H1 (cell line): ENCODE data around the gene IQGAP3. TPM values are rescaled to one million over a fixed set of nuclear protein-coding genes. Genes with fewer than 3 reads are reported as not detected.

Source experiments
- CTCF ChIA-PET: fragments of 300-600 bp; sonication (Branson Sonifier 250); formaldehyde crosslinking; loops from one replicate; lab custom pipeline; 2021; ENCODE audit not compliant: partially characterized antibody; lab: Charles Lee
- POLR2A ChIA-PET: fragments of 300-600 bp; sonication (Branson Sonifier 250); formaldehyde crosslinking; loops from one replicate; lab custom pipeline; 2021; ENCODE audit warnings: inconsistent platforms; ENCODE audit not compliant: partially characterized antibody; lab: Charles Lee
- DNase-seq, 2 experiments: peaks; one replicate each; pipeline versions ENCODE4 v3.0.0 to v3.0.0-alpha.2; 2010 to 2022; ENCODE audit warnings: low spot score in 2 of 2, low read depth in 1 of 2, mixed read lengths in 1 of 2
- FAIRE-seq: peaks from 2 replicates; lab custom pipeline; 2011; peaks lifted over from hg19 to GRCh38; lab: Jason Lieb, UNC
- H2AFZ ChIP-seq: 2 replicates; pipeline ENCODE4 v1.8.1; 2012; ENCODE audit warnings: low read length, inconsistent platforms
- H2AK5ac ChIP-seq: 2 replicates; pipeline ENCODE4 v1.6.1; 2013; ENCODE audit warnings: low read depth, low read length
- H2BK120ac ChIP-seq: replicated peaks from 2 replicates; pipeline ENCODE3; 2013; ENCODE audit warnings: low read depth, low read length, inconsistent platforms
- H2BK12ac ChIP-seq: 2 replicates; pipeline ENCODE4 v1.6.1; 2013; ENCODE audit warnings: low read depth, low read length
- H2BK15ac ChIP-seq: 2 replicates; pipeline ENCODE4 v1.6.1; 2013; ENCODE audit warnings: low read length
- H2BK20ac ChIP-seq: 2 replicates; pipeline ENCODE4 v1.6.1; 2013; ENCODE audit warnings: low read length
- H2BK5ac ChIP-seq: 2 replicates; pipeline ENCODE4 v1.6.1; 2013; ENCODE audit warnings: low read depth, low read length
- H3K14ac ChIP-seq: 2 replicates; pipeline ENCODE4 v1.6.1; 2013; ENCODE audit warnings: inconsistent platforms; ENCODE audit not compliant: insufficient read length
- H3K18ac ChIP-seq: 2 replicates; pipeline ENCODE4 v1.6.1; 2013; ENCODE audit warnings: low read length; ENCODE audit errors: extremely low read depth
- H3K23ac ChIP-seq: 2 replicates; pipeline ENCODE4 v1.6.1; 2013; ENCODE audit warnings: inconsistent platforms; ENCODE audit not compliant: insufficient read length
- H3K23me2 ChIP-seq: 2 replicates; pipeline ENCODE4 v1.6.1; 2013; ENCODE audit warnings: low read depth, low read length
- H3K27ac ChIP-seq: 2 replicates; pipeline ENCODE4 v1.6.1; 2011; ENCODE audit warnings: low read depth, low read length, inconsistent platforms
- H3K27me3 ChIP-seq, 4 experiments: replicated peaks in 1 of 4; 1 replicate in 1 of 4; 2 replicates in 3 of 4; pipeline versions ENCODE4 v1.6.1 to v1.8.1; 2011 to 2013; ENCODE audit warnings: low read length in 3 of 4, mild to moderate bottlenecking in 3 of 4, inconsistent platforms in 2 of 4, mixed read lengths in 2 of 4, moderate library complexity in 1 of 4; ENCODE audit not compliant: control insufficient read depth in 3 of 4, insufficient read depth in 3 of 4; ENCODE audit errors: extremely low read depth in 1 of 4
- H3K36me3 ChIP-seq, 4 experiments: 2 replicates each; pipeline versions ENCODE4 v1.6.1 to v1.8.1; 2011 to 2013; ENCODE audit warnings: mild to moderate bottlenecking in 4 of 4, low read length in 3 of 4, moderate library complexity in 2 of 4, control low read depth in 1 of 4, inconsistent platforms in 1 of 4; ENCODE audit not compliant: insufficient read depth in 4 of 4, control insufficient read depth in 2 of 4
- H3K4ac ChIP-seq: replicated peaks from 2 replicates; pipeline ENCODE3; 2013; ENCODE audit warnings: low read length, low read depth, mixed read lengths, inconsistent platforms; ENCODE audit not compliant: insufficient read length
- H3K4me1 ChIP-seq, 4 experiments: replicated peaks in 1 of 4; 1 replicate in 1 of 4; 2 replicates in 3 of 4; pipeline versions ENCODE4 v1.6.1 to v1.8.1; 2011 to 2013; ENCODE audit warnings: low read length in 3 of 4, inconsistent platforms in 2 of 4, mixed read lengths in 1 of 4; ENCODE audit not compliant: insufficient read depth in 4 of 4, control insufficient read depth in 3 of 4
- H3K4me2 ChIP-seq, 2 experiments: 2 replicates each; pipeline versions ENCODE4 v1.6.1 to v1.8.1; 2011 to 2013; ENCODE audit warnings: low read depth in 2 of 2, low read length in 2 of 2, control low read depth in 1 of 2, inconsistent platforms in 1 of 2, mild to moderate bottlenecking in 1 of 2; ENCODE audit not compliant: insufficient read depth in 1 of 2
- H3K4me3 ChIP-seq, 4 experiments: fragments of 200-600, 300-600 bp in 1 of 4; sonication (generic), shearing (Covaris generic), sonication (Bioruptor Twin) in 1 of 4; 2 replicates each; pipeline versions ENCODE4 v1.5.1 to v1.8.1; 2011 to 2016; ENCODE audit warnings: low read length in 4 of 4, low read depth in 3 of 4, control low read depth in 2 of 4, inconsistent platforms in 2 of 4, mild to moderate bottlenecking in 2 of 4, mixed read lengths in 1 of 4, moderate library complexity in 1 of 4; ENCODE audit not compliant: insufficient read depth in 2 of 4; ENCODE audit errors: extremely low read depth in 1 of 4
- H3K56ac ChIP-seq: replicated peaks from 2 replicates; pipeline ENCODE3; 2013; ENCODE audit warnings: low read depth, mild to moderate bottlenecking, mixed read lengths, low read length, inconsistent platforms; ENCODE audit not compliant: insufficient read length
- H3K79me1 ChIP-seq: 2 replicates; pipeline ENCODE4 v1.6.1; 2013; ENCODE audit warnings: low read depth, low read length, control low read depth
- H3K79me2 ChIP-seq, 2 experiments: 2 replicates each; pipeline versions ENCODE4 v1.6.1 to v1.8.1; 2012 to 2013; ENCODE audit warnings: low read length in 2 of 2, mild to moderate bottlenecking in 2 of 2, inconsistent platforms in 1 of 2; ENCODE audit not compliant: insufficient read depth in 2 of 2, control insufficient read depth in 1 of 2
- H3K9ac ChIP-seq, 4 experiments: replicated peaks in 1 of 4; 1 replicate in 1 of 4; 2 replicates in 3 of 4; pipeline versions ENCODE4 v1.6.1 to v1.8.1; 2011 to 2013; ENCODE audit warnings: low read depth in 3 of 4, low read length in 3 of 4, control low read depth in 2 of 4, mild to moderate bottlenecking in 2 of 4, moderate library complexity in 2 of 4, inconsistent platforms in 1 of 4; ENCODE audit errors: extremely low read depth in 1 of 4
- H3K9me3 ChIP-seq, 2 experiments: 2 replicates each; pipeline versions ENCODE4 v1.6.1 to v1.8.1; 2012 to 2013; ENCODE audit warnings: mild to moderate bottlenecking in 2 of 2, moderate library complexity in 2 of 2, control low read depth in 1 of 2, inconsistent platforms in 1 of 2, low read depth in 1 of 2, low read length in 1 of 2, mixed read lengths in 1 of 2; ENCODE audit not compliant: insufficient read depth in 2 of 2
- H4K20me1 ChIP-seq, 2 experiments: replicated peaks in 1 of 2; 2 replicates each; pipeline versions ENCODE3 to v1.8.1; 2011 to 2013; ENCODE audit warnings: inconsistent platforms in 2 of 2, low read length in 2 of 2, mild to moderate bottlenecking in 1 of 2; ENCODE audit not compliant: insufficient read depth in 2 of 2, control insufficient read depth in 1 of 2
- H4K5ac ChIP-seq: 2 replicates; pipeline ENCODE4 v1.6.1; 2013; ENCODE audit warnings: low read length, low read depth, mixed read lengths, inconsistent platforms; ENCODE audit not compliant: insufficient read length
- H4K8ac ChIP-seq: 2 replicates; pipeline ENCODE4 v1.8.0; 2013; ENCODE audit warnings: mild to moderate bottlenecking, moderate library complexity, low read length, inconsistent platforms; ENCODE audit not compliant: insufficient read depth; ENCODE audit errors: extremely low read depth
- H4K91ac ChIP-seq: replicated peaks from 2 replicates; pipeline ENCODE3; 2013; ENCODE audit warnings: low read length, mixed read lengths, inconsistent platforms; ENCODE audit not compliant: insufficient read length
- BCL11A ChIP-seq, 2 experiments: IDR thresholded peaks; one replicate each; pipeline ENCODE4 v1.6.1; 2011; ENCODE audit warnings: low read depth in 2 of 2, low read length in 2 of 2, mild to moderate bottlenecking in 2 of 2
- TAF1 ChIP-seq: IDR thresholded peaks from 2 replicates; pipeline ENCODE4 v1.6.1; 2011; ENCODE audit warnings: mild to moderate bottlenecking, low read depth, low read length
- WGBS, 2 experiments: shearing (Covaris generic) in 1 of 2; methylation state at CpG; one replicate each; pipeline versions ENCODE4 v1.1.6 to v1.1.7; 2013 to 2015; ENCODE audit warnings: low lambda C conversion rate in 2 of 2, mixed read lengths in 2 of 2, inconsistent platforms in 1 of 2, low coverage in 1 of 2, missing lambda C conversion rate in 1 of 2; ENCODE audit not compliant: insufficient replicate concordance in 2 of 2, insufficient coverage in 1 of 2, insufficient read length in 1 of 2; ENCODE audit errors: extremely low coverage in 1 of 2, missing lambda C conversion rate in 1 of 2; 5-methylcytosine and 5-hydroxymethylcytosine counted together
- polyA plus RNA-seq, 7 experiments: library from polyadenylated mRNA; depleted of rRNA in 3 of 7; stranded (reverse) in 5 of 7; unstranded in 2 of 7; fragments of >200 nt in 5 of 7; fragments of 200-250 nt in 2 of 7; gene quantifications; 1 replicate in 5 of 7; 2 replicates in 1 of 7; 4 replicates in 1 of 7; pipeline versions ENCODE4 v1.2.1 to v1.2.3, GENCODE V29; 2011 to 2013; ENCODE audit warnings: missing spikeins in 2 of 7, mixed read lengths in 2 of 7
- total RNA-seq: library from RNA; stranded (reverse); fragmentation: NEBNext Ultra II Directional; extraction: Animal tissue kit (Norgen Biotek cat#: 25700); gene quantifications from 2 replicates; pipeline ENCODE4 v1.2.1, GENCODE V29; 2021
- TF ChIP-seq, protein P1 (sequence below): IDR thresholded peaks from 2 replicates; pipeline ENCODE4 v1.6.1; 2011; ENCODE audit warnings: low read depth, mild to moderate bottlenecking, low read length; ENCODE audit not compliant: insufficient read depth

The IQGAP3 gene
- total and polyA plus RNA-seq, 2 of the 8 experiments (the other 6 are each of a cell fraction or from before 2014, with no cell fraction given), result 14.6 to 22.3 TPM

DNA sequence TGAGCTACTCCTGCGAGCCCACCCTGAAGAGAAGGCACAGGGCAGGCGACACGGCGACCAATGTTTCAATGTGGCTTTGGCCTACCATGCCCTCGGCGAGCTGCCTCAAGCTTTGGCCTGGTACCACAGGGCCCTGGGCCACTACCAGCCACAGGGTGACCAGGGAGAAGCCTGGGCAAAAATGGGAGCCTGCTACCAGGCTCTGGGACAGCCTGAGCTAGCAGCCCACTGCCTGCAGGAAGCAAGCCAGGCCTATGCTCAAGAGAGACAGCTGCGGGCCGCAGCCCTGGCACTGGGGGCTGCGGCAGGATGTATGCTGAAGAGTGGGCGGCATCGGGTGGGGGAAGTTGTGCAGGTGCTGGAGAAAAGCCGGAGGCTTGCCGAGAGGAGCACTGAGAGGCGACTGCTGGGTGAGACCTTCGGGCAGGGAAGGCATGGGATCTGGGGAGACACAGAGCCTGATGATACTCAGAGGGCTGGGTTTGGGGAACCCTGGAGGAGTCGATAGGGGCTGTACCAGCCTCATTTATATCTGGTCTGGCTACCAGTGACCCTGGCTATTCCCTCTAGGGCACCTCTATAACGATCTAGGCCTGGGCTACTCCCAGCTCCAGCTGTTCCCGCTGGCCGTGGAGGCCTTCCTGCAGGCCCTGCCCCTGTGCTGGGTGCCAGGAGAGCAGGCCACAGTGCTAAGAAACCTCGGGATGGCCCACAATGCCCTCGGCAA lies 9.5 kb upstream of the IQGAP3 start:
- Histone ChIP-seq H2BK15ac (no peak overlapping the region), H4K5ac (no peak overlapping the region), H3K9ac (no peak overlapping the region), H2AK5ac (no peak overlapping the region), H4K8ac (no peak overlapping the region), H3K4me2 (no peak overlapping the region), H3K4ac (no peak overlapping the region), H3K27me3 (no peaks in the 10 kb centered on the region), H3K4me1 (peaks cover 0 to 10% (median 3%) of the 10 kb centered on the region in 4 experiments; a peak in 5 of 7 replicates), H3K23me2 (no peaks in the 10 kb centered on the region; the same call in 1 of the 2 replicates), H2BK5ac (no peak overlapping the region), H2BK120ac (no peak overlapping the region), H3K14ac (no peak overlapping the region), H3K79me1 (no peaks in the 10 kb centered on the region), H3K27ac (no peak overlapping the region), H2BK12ac (no peak overlapping the region), H4K91ac (no peak overlapping the region), H3K9me3 (no peaks in the 10 kb centered on the region), H3K56ac (no peak overlapping the region), H3K23ac (no peak overlapping the region), H3K4me3 (no peak overlapping the region), H3K36me3 (no peaks in the 10 kb centered on the region), H2AFZ (no peak overlapping the region), H3K79me2 (no peaks in the 10 kb centered on the region), H3K18ac (no peak overlapping the region), H2BK20ac (no peak overlapping the region), H4K20me1 (no peaks in the 10 kb centered on the region)
- FAIRE-seq, result no peak
- CTCF ChIA-PET, result interaction anchor here (0.6 to 5.1 kb wide), 25 partner anchors 9 to 196 kb away, joined by 3 to 55 read pairs (median 4); partner anchors contain the start of genes GPATCH4, HAPLN2 and IQGAP3
- POLR2A ChIA-PET, result interaction anchor here (0.9 to 3.6 kb wide), 6 partner anchors 9 to 20 kb away, joined by 3 to 27 read pairs (median 5); partner anchors contain the start of genes GPATCH4, IQGAP3 and NAXE
- no peak for DNase-seq
- 90% methylated on average over 21 of the region's 21 CpGs; no CpG with 5 or more reads in 1 of the 2 experiments for WGBS, 2 experiments
- TF ChIP-seq BCL11A (IDR thresholded peaks at IDR 0.05; ENCODE audit: low read depth in 2 of 2, low read length in 2 of 2), result no peak
- TF ChIP-seq, protein P1, sequence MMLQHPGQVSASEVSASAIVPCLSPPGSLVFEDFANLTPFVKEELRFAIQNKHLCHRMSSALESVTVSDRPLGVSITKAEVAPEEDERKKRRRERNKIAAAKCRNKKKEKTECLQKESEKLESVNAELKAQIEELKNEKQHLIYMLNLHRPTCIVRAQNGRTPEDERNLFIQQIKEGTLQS, result no peak
- no peak for TF ChIP-seq TAF1
